ENCODE results near the gene RDH14.

DNA sequence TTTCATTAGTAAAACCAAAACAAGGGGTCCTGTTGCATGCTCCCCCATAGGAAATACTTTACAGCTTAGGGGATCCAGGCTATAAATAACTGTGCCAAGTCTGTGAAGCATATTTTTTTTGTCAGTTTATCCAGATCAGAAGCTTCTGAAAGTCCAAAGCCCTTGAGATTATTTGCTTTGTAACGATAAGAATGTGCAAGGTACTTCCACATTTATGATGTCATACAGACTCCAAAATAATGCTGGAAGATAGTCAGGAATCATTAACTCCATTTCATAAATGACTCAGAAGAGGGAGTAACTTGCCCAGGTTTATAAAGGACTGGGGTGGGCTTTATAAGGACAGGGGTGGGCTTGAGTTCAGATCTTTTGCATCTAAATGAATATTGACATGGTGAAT, 29.3 kb downstream of the RDH14 start:
- TF ChIP-seq CTCF (IDR thresholded peaks at IDR 0.05): no peak
- TF ChIP-seq POLR2A (IDR thresholded peaks at IDR 0.05): no peak
